Measurements from ENCODE around the gene TXNIP.

The TXNIP gene

GRCh38 chr1:145955436-145955835 is 40.9 kb downstream of the TXNIP start (continued):
- TF ChIP-seq POU6F1 (CRISPR knock-in tag; IDR thresholded peaks at IDR 0.05; ENCODE audit: borderline replicate concordance, low read depth) (no peak), ZC3H10 (CRISPR knock-in tag; IDR thresholded peaks at IDR 0.05) (no peak), GLIS3 (CRISPR knock-in tag; IDR thresholded peaks at IDR 0.05) (no peak), ZNF70 (CRISPR knock-in tag; IDR thresholded peaks at IDR 0.05) (no peak)

- ATAC-seq = no peak
- TF ChIP-seq TCF4 (CRISPR knock-in tag; IDR thresholded peaks at IDR 0.05; ENCODE audit: borderline replicate concordance) (no peak), ZFP30 (CRISPR knock-in tag; IDR thresholded peaks at IDR 0.05) (no peak), TOX (CRISPR knock-in tag; IDR thresholded peaks at IDR 0.05; ENCODE audit: borderline replicate concordance) (no peak), ARNTL (CRISPR knock-in tag; IDR thresholded peaks at IDR 0.05; ENCODE audit: borderline replicate concordance, low read depth) (no peak), ESRRG (CRISPR knock-in tag; IDR thresholded peaks at IDR 0.05) (no peak), POU6F1 (CRISPR knock-in tag; IDR thresholded peaks at IDR 0.05; ENCODE audit: borderline replicate concordance, low read depth) (no peak), ZFP3 (CRISPR knock-in tag; IDR thresholded peaks at IDR 0.05) (no peak), ISL1 (CRISPR knock-in tag; IDR thresholded peaks at IDR 0.05) (no peak), ZNF8 (CRISPR knock-in tag; IDR thresholded peaks at IDR 0.05) (no peak), CSRNP3 (CRISPR knock-in tag; IDR thresholded peaks at IDR 0.05) (no peak), RARB (CRISPR knock-in tag; IDR thresholded peaks at IDR 0.05) (no peak), SNAI2 (CRISPR knock-in tag; IDR thresholded peaks at IDR 0.05) (no peak), PATZ1 (CRISPR knock-in tag; IDR thresholded peaks at IDR 0.05; ENCODE audit: borderline replicate concordance) (no peak), CSDC2 (CRISPR knock-in tag; IDR thresholded peaks at IDR 0.05) (no peak), ZNF70 (CRISPR knock-in tag; IDR thresholded peaks at IDR 0.05) (no peak), CREB5 (CRISPR knock-in tag; IDR thresholded peaks at IDR 0.05; ENCODE audit: low read depth) (no peak), OSR1 (CRISPR knock-in tag; IDR thresholded peaks at IDR 0.05) (no peak)
Measured at GRCh38 chr1:145953861-145954260, 42.5 kb downstream of the TXNIP start.

- TF ChIP-seq ZNF565 (CRISPR knock-in tag; conservative IDR thresholded peaks at IDR 0.05; ENCODE audit: low read depth) = no peak
- TF ChIP-seq TCF4 (CRISPR knock-in tag; IDR thresholded peaks at IDR 0.05; ENCODE audit: borderline replicate concordance) = no peak
- no peak for TF ChIP-seq CSRNP3 (CRISPR knock-in tag; IDR thresholded peaks at IDR 0.05)
- TF ChIP-seq ZC3H10 (CRISPR knock-in tag; IDR thresholded peaks at IDR 0.05) = no peak
- TF ChIP-seq RARB (CRISPR knock-in tag; IDR thresholded peaks at IDR 0.05) = no peak
- no peak for TF ChIP-seq PATZ1 (CRISPR knock-in tag; IDR thresholded peaks at IDR 0.05; ENCODE audit: borderline replicate concordance)
- no peak for TF ChIP-seq CSDC2 (CRISPR knock-in tag; IDR thresholded peaks at IDR 0.05)
- TF ChIP-seq OSR1 (CRISPR knock-in tag; IDR thresholded peaks at IDR 0.05) = no peak
- TF ChIP-seq PPARA (CRISPR knock-in tag; IDR thresholded peaks at IDR 0.05; ENCODE audit: borderline replicate concordance) = no peak
- TF ChIP-seq SNAI2 (CRISPR knock-in tag; IDR thresholded peaks at IDR 0.05) = no peak
- TF ChIP-seq ZNF70 (CRISPR knock-in tag; IDR thresholded peaks at IDR 0.05) = no peak
- no peak for TF ChIP-seq ISL1 (CRISPR knock-in tag; IDR thresholded peaks at IDR 0.05)
- no peak for ATAC-seq
Measured at GRCh38 chr1:145952903-145953302, 43.5 kb downstream of the TXNIP start.

Data from SK-N-SH treated with all-trans-retinoic acid at 6 μM for 48 hours (cell line).